Loucy (cell line): Measurements from ENCODE around the gene RFESD.
A peak's percentile ranks its signal among the peaks of the same experiment; 100 is the strongest.

Experiments used
- H2AFZ ChIP-seq: fragments of 200-600 bp; sonication (generic); 2 replicates; pipeline ENCODE4 v1.6.0; 2016; ENCODE audit warnings: antibody characterized with exemption, mild to moderate bottlenecking, low read length, moderate library complexity
- H3F3A ChIP-seq: fragments of 200-600 bp; 2 replicates; pipeline ENCODE4 v1.6.0; 2016; ENCODE audit warnings: antibody characterized with exemption, low read depth, mild to moderate bottlenecking
- H3K27me3 ChIP-seq: fragments of 200-600 bp; sonication (generic); 2 replicates; pipeline ENCODE4 v1.6.1; 2014; ENCODE audit warnings: low read length, mild to moderate bottlenecking; ENCODE audit not compliant: insufficient read depth, poor library complexity, severe bottlenecking
- H3K36me3 ChIP-seq: fragments of 200-600 bp; sonication (generic); 2 replicates; pipeline ENCODE4 v1.6.1; 2016; ENCODE audit warnings: low read length; ENCODE audit not compliant: insufficient read depth
- H3K4me1 ChIP-seq: fragments of 200-600 bp; sonication (generic); 2 replicates; pipeline ENCODE4 v1.5.1; 2014; ENCODE audit warnings: low read length, mild to moderate bottlenecking; ENCODE audit not compliant: insufficient read depth, poor library complexity, severe bottlenecking
- H3K4me2 ChIP-seq: fragments of 200-600 bp; sonication (generic); 2 replicates; pipeline ENCODE4 v1.6.0; 2014; ENCODE audit warnings: antibody characterized with exemption, low read length, low read depth, mild to moderate bottlenecking; ENCODE audit not compliant: poor library complexity, severe bottlenecking
- H3K4me3 ChIP-seq: fragments of 200-600 bp; sonication (generic); 2 replicates; pipeline ENCODE4 v1.5.1; 2014; ENCODE audit warnings: low read length, mild to moderate bottlenecking, mixed read lengths; ENCODE audit not compliant: poor library complexity, severe bottlenecking
- H3K79me2 ChIP-seq: fragments of 200-600 bp; sonication (generic); 2 replicates; pipeline ENCODE4 v1.6.1; 2014; ENCODE audit warnings: low read length; ENCODE audit not compliant: insufficient read depth
- H3K9ac ChIP-seq: fragments of 200-600 bp; sonication (generic); 2 replicates; pipeline ENCODE4 v1.6.0; 2014; ENCODE audit warnings: mild to moderate bottlenecking, low read depth, low read length, moderate library complexity; ENCODE audit not compliant: poor library complexity, severe bottlenecking
- H3K9me2 ChIP-seq: fragments of 200-600 bp; sonication (generic); replicated peaks from 2 replicates; pipeline ENCODE4 v1.6.1; 2016; ENCODE audit warnings: low read depth, low read length, mixed read lengths
- H3K9me3 ChIP-seq: fragments of 200-600 bp; sonication (generic); 2 replicates; pipeline ENCODE4 v1.6.1; 2014; ENCODE audit warnings: mild to moderate bottlenecking, antibody characterized with exemption, low read length, low read depth; ENCODE audit not compliant: insufficient read depth
- H4K20me1 ChIP-seq: fragments of 200-600 bp; sonication (generic); 2 replicates; pipeline ENCODE4 v1.6.0; 2014; ENCODE audit warnings: antibody characterized with exemption, low read length, mild to moderate bottlenecking; ENCODE audit not compliant: insufficient read depth, poor library complexity, severe bottlenecking
- EZH2phosphoT487 ChIP-seq: fragments of 200-600 bp; IDR thresholded peaks from 2 replicates; pipeline ENCODE4 v1.6.1; 2018; ENCODE audit warnings: antibody characterized with exemption, mild to moderate bottlenecking, moderate library complexity, borderline replicate concordance
- TF ChIP-seq, protein P1 (sequence below): fragments of 200-600 bp; sonication (generic); conservative IDR thresholded peaks from 2 replicates; pipeline ENCODE4 v1.5.1; 2014; ENCODE audit warnings: mild to moderate bottlenecking, antibody characterized with exemption, low read length

The RFESD gene

DNA sequence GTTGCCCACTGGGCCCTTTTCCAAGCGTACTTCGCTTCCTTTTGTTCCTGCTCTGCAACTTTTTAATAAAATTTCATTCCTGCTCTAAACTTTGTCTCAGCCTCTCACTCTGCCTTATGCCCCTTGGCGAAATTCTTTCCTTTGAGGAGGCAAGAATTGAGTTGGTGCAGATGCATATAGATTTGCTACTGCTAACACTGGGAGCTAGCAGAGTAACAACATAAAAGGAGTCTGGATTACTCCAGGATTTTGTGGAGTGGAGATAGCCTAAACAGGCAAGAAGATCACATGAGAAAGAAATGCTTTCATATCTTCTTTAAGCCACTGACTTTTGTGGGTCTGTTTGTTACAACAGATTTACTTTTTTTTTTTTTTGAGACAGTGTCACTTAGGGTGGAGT lies 12.9 kb upstream of the RFESD start:
- TF ChIP-seq, protein P1, sequence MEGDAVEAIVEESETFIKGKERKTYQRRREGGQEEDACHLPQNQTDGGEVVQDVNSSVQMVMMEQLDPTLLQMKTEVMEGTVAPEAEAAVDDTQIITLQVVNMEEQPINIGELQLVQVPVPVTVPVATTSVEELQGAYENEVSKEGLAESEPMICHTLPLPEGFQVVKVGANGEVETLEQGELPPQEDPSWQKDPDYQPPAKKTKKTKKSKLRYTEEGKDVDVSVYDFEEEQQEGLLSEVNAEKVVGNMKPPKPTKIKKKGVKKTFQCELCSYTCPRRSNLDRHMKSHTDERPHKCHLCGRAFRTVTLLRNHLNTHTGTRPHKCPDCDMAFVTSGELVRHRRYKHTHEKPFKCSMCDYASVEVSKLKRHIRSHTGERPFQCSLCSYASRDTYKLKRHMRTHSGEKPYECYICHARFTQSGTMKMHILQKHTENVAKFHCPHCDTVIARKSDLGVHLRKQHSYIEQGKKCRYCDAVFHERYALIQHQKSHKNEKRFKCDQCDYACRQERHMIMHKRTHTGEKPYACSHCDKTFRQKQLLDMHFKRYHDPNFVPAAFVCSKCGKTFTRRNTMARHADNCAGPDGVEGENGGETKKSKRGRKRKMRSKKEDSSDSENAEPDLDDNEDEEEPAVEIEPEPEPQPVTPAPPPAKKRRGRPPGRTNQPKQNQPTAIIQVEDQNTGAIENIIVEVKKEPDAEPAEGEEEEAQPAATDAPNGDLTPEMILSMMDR, result no peak
- no peak for TF ChIP-seq EZH2phosphoT487
- H3K9me2 ChIP-seq, result no peaks in the 10 kb centered on the region
- H3K9me3 ChIP-seq, result no peaks in the 10 kb centered on the region
- H4K20me1 ChIP-seq, result no peaks in the 10 kb centered on the region
- H2AFZ ChIP-seq, result no peak overlapping the region
- peaks cover 20% of the 10 kb centered on the region for H3K4me1 ChIP-seq
- H3K4me3 ChIP-seq, result no peak overlapping the region
- H3K36me3 ChIP-seq, result no peaks in the 10 kb centered on the region
- H3K4me2 ChIP-seq, result no peak overlapping the region
- no peak overlapping the region for H3K9ac ChIP-seq
- H3K27me3 ChIP-seq, result no peaks in the 10 kb centered on the region
- H3F3A ChIP-seq, result 0 out of 2 replicates have a peak, but pooled peaks cover 3% of the 10 kb centered on the region
- H3K79me2 ChIP-seq, result no peaks in the 10 kb centered on the region

GRCh38 chr5:95634081-95634480 lies 12.5 kb upstream of the RFESD start:
- H3K27me3 ChIP-seq, result no peaks in the 10 kb centered on the region

GRCh38 chr5:95638632-95639031 lies 7.9 kb upstream of the RFESD start:
- H3K27me3 ChIP-seq, result no peaks in the 10 kb centered on the region
- H3K9me3 ChIP-seq, result no peaks in the 10 kb centered on the region
- H3K9ac ChIP-seq, result no peak overlapping the region
- H2AFZ ChIP-seq, result no peak overlapping the region
- H3K79me2 ChIP-seq, result no peaks in the 10 kb centered on the region
- no peaks in the 10 kb centered on the region for H3K36me3 ChIP-seq
- peaks cover 5% of the 10 kb centered on the region for H3K4me1 ChIP-seq
- H3F3A ChIP-seq, result 0 out of 2 replicates have a peak, but pooled peaks cover under 1% of the 10 kb centered on the region
- H3K4me2 ChIP-seq, result no peak overlapping the region
- H4K20me1 ChIP-seq, result no peaks in the 10 kb centered on the region
- TF ChIP-seq, protein P1, result no peak
- no peak for TF ChIP-seq EZH2phosphoT487
- no peaks in the 10 kb centered on the region for H3K9me2 ChIP-seq
- no peak overlapping the region for H3K4me3 ChIP-seq

More at GRCh38 chr5:95634081-95634480, 12.5 kb upstream of the RFESD start:
- H3K79me2 ChIP-seq, result no peaks in the 10 kb centered on the region
- peaks cover 20% of the 10 kb centered on the region for H3K4me1 ChIP-seq
- no peak overlapping the region for H3K4me3 ChIP-seq
- peak overlapping the region; percentile 4; the same call in 1 of the 2 replicates for H2AFZ ChIP-seq
- H3K9me2 ChIP-seq, result no peaks in the 10 kb centered on the region
- H4K20me1 ChIP-seq, result no peaks in the 10 kb centered on the region
- H3K9ac ChIP-seq, result no peak overlapping the region
- no peaks in the 10 kb centered on the region for H3K9me3 ChIP-seq
- H3F3A ChIP-seq, result 0 out of 2 replicates have a peak, but pooled peaks cover 3% of the 10 kb centered on the region
- no peak for TF ChIP-seq EZH2phosphoT487
- TF ChIP-seq, protein P1, result no peak
- H3K4me2 ChIP-seq, result no peak overlapping the region
- no peaks in the 10 kb centered on the region for H3K36me3 ChIP-seq
